ENCODE results near the gene MMP25. TPM values are rescaled to one million over a fixed set of nuclear protein-coding genes. Genes with fewer than 3 reads are reported as not detected.

The MMP25 gene, protein sequence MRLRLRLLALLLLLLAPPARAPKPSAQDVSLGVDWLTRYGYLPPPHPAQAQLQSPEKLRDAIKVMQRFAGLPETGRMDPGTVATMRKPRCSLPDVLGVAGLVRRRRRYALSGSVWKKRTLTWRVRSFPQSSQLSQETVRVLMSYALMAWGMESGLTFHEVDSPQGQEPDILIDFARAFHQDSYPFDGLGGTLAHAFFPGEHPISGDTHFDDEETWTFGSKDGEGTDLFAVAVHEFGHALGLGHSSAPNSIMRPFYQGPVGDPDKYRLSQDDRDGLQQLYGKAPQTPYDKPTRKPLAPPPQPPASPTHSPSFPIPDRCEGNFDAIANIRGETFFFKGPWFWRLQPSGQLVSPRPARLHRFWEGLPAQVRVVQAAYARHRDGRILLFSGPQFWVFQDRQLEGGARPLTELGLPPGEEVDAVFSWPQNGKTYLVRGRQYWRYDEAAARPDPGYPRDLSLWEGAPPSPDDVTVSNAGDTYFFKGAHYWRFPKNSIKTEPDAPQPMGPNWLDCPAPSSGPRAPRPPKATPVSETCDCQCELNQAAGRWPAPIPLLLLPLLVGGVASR
- 0.14 TPM in 1 of 2 replicates, not detected in the other for total RNA-seq (2011; cell fraction: chromatin; rRNA removed; ENCODE audit: low replicate concordance)
- total RNA-seq (2011; cell fraction: nucleolus; rRNA removed), result 0.17 TPM in 1 of 2 replicates, not detected in the other
- total RNA-seq (2011; cell fraction: nucleoplasm; rRNA removed), result 0.07 and 0.15 TPM in 2 replicates
- not detected in 2 replicates for total RNA-seq (2014; rRNA removed)
- total RNA-seq (2014; rRNA removed; fragmentation: Illumina TruSeq; extraction: Trizol), result not detected in 2 replicates
- total RNA-seq (2015; rRNA removed; fragmentation: Illumina TruSeq; extraction: Trizol), result 0.04 TPM in 1 of 2 replicates, not detected in the other
- 0.09 TPM in 1 of 2 replicates, not detected in the other for total RNA-seq (2021)
- polyA plus RNA-seq (2011; rRNA removed), result not detected in 2 replicates
- 0.01 TPM in 1 of 2 replicates, not detected in the other for polyA plus RNA-seq (2011; cell fraction: cytosol; rRNA removed)
- polyA plus RNA-seq (2011; cell fraction: nucleus; rRNA removed), result 0.03 and 0.08 TPM in 2 replicates
- 0.51 and 0.58 TPM in 2 replicates for polyA plus RNA-seq (2012)
- 0.03 TPM in 1 of 2 replicates, not detected in the other for polyA plus RNA-seq (2014; fragmentation: Illumina TruSeq; extraction: Trizol)
- polyA plus RNA-seq (2014; fragmentation: Nextera tagmentation; extraction: Ambion mirVana), result not detected
- polyA plus RNA-seq (2014; rRNA removed), result not detected in 2 replicates
- polyA minus RNA-seq (2011; rRNA and poly(A)+ RNA removed), result not detected in 2 replicates
- polyA minus RNA-seq (2011; cell fraction: cytosol; rRNA and poly(A)+ RNA removed), result 0.19 TPM in 1 of 2 replicates, not detected in the other
- polyA minus RNA-seq (2011; cell fraction: nucleus; rRNA and poly(A)+ RNA removed), result not detected in 2 replicates
- Bru-seq, nascent RNA, result percentile 11 among the genes with signal in this experiment
- BruChase-seq, experiment 1, labeled RNA remaining after a 2-hour chase, result not detected
- BruChase-seq, experiment 2, labeled RNA remaining after a 6-hour chase, result percentile 16 among the genes with signal in this experiment
- long read RNA-seq, experiment 1, partial matches to known transcripts, result 0 of 1 reads
- long read RNA-seq, experiment 1, other reads (novel, unspliced or antisense), result 1 of 1 reads
- long read RNA-seq, experiment 2, result 0 reads
- long read RNA-seq, experiment 3, result 0 reads

GRCh38 chr16:3045758-3046640 is at the start of gene MMP25:
TSS of gene MMP25 (plus strand) at chr16:3046561. CDS start at chr16:3046918, 357 bp downstream.
- 2% methylated on average over 26 of the region's 86 CpGs for WGBS (ENCODE audit: insufficient coverage, low coverage, missing lambda C conversion rate)
- Histone ChIP-seq H3K4me2 (ENCODE audit: insufficient read depth, low read length) (peak within 1 kb of the TSS; percentile 8; the same call in 1 of the 2 replicates), H3K4me1 (replicated peaks in 1 of 2; ENCODE audit: control insufficient read depth in 2 of 2, insufficient read depth in 2 of 2, low read length in 2 of 2) (peaks cover 3 to 26% of the 10 kb centered on the region in 2 experiments; a peak in 3 of 5 replicates), H3K9me1 (ENCODE audit: control insufficient read depth, insufficient read depth, low read length) (no peaks in the 10 kb centered on the region), H3K27me3 (ENCODE audit: control insufficient read depth in 2 of 2, insufficient read depth in 2 of 2, low read length in 2 of 2) (peaks cover 21 to 60% of the 10 kb centered on the region in 2 experiments; a peak in 4 of 5 replicates), H3K36me3 (ENCODE audit: control insufficient read depth, insufficient read depth, low read length) (no peaks in the 10 kb centered on the region), H3K79me2 (ENCODE audit: control insufficient read depth, insufficient read depth, low read length) (no peaks in the 10 kb centered on the region), H3K27ac (ENCODE audit: extremely low read depth, low read depth, low read length) (no peak within 1 kb of the TSS), H3K9me3 (replicated peaks; ENCODE audit: control insufficient read depth, insufficient read depth, low read depth, low read length) (no peaks in the 10 kb centered on the region), H3K9ac (ENCODE audit: insufficient read depth in 1 of 2, low read depth in 2 of 2, low read length in 2 of 2) (peak within 1 kb of the TSS in 1 of 2 experiments; percentile 80; a peak in 2 of 4 replicates), H4K20me1 (replicated peaks; ENCODE audit: control insufficient read depth, insufficient read depth, low read length) (no peaks in the 10 kb centered on the region; the same call in 1 of the 2 replicates), H3K4me3 (peak within 1 kb of the TSS; percentile 16; the same call in 1 of the 2 replicates), H2AFZ (ENCODE audit: low read depth, low read length) (no peak within 1 kb of the TSS)
- peak; percentile 55 for ATAC-seq
- ChIA-PET CTCF (ENCODE audit: low intra/inter-chr PET ratio) (no interaction called here), POLR2A (interaction anchor here (0.6 to 2.6 kb wide), 4 partner anchors 11 to 104 kb away, joined by 3 to 7 read pairs (median 4); no protein-coding TSS in a partner anchor)
- peak in 3 of 4 experiments; percentile 33 to 56 (median 50) for DNase-seq (ENCODE audit: extremely low read depth in 1 of 4, low spot score in 3 of 4)
- no TSS peak for BruUV-seq (replicated peaks)
- intact Hi-C loops (cut with micrococcal nuclease) (no loop called here), in situ Hi-C loops (cut with MboI) (no loop called here)
- no peak for FAIRE-seq
- no peak for TF ChIP-seq ZNF347 (CRISPR knock-in tag; IDR thresholded peaks at IDR 0.05; ENCODE audit: low read depth)
- no peak for TF ChIP-seq ZMIZ1 (IDR thresholded peaks at IDR 0.05; ENCODE audit: low read depth in 2 of 2, low read length in 2 of 2)
- TF ChIP-seq YY1 (IDR thresholded peaks at IDR 0.05; ENCODE audit: borderline replicate concordance in 1 of 3, control insufficient read depth in 1 of 3, extremely low read depth in 1 of 3, insufficient read depth in 3 of 3, insufficient read length in 1 of 3, insufficient replicate concordance in 2 of 3, low read depth in 1 of 3, low read length in 2 of 3), result no peak
- TF ChIP-seq MAX (CRISPR knock-in tag; IDR thresholded peaks at IDR 0.05), result peak; percentile 35; the same call in 1 of the 2 replicates
- TF ChIP-seq FUS (optimal IDR thresholded peaks at IDR 0.05; ENCODE audit: low read depth, low read length), result no peak
- peak; percentile 77 for TF ChIP-seq PCBP1 (IDR thresholded peaks at IDR 0.05; ENCODE audit: low read depth, low read length, poor library complexity, severe bottlenecking)

Data from K562 (cell line).